ENCODE data around the gene ZNRF3. TPM values are rescaled to one million over a fixed set of nuclear protein-coding genes. Genes with fewer than 3 reads are reported as not detected.

The ZNRF3 gene
- total and polyA plus RNA-seq, 2 donors (not counting 1 experiment from before 2014, with no cell fraction given) = 0.21 to 0.71 TPM

DNA sequence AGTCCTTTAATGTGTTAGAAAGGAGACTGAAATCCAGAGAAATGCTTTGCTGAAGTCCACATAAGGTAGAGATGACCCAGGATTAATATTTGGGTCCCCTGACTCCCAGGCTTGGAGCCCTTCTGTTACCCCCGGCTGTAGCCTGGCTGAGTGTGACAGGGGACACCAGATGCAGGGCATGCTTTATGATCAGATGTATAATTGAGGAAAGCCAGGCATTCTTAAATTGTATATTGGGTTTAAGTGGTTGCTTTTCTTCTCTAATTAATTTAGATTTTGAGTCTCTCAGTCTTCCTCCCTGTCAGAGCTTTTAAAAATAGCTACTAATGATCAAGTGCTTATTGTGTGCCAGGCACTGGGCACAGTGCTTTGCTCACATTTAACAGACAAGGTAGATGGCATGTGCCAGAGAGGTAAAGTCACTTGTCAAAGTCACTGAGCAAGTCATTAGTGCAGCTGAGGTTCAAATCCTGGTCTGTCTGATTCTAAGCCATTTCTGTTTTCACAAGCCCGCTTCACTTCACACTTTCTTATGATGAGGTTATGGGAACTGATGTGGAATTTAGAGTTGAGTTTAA, 7.9 kb downstream of the ZNRF3 start:
- Histone ChIP-seq H2AFZ (ENCODE audit: insufficient read depth, low read depth, low read length, poor library complexity, severe bottlenecking) (no peak overlapping the region), H3K36me3 (replicated peaks in 1 of 2; ENCODE audit: control extremely low read depth in 1 of 2, control insufficient read depth in 1 of 2, extremely low read depth in 1 of 2, insufficient read depth in 2 of 2, low read length in 1 of 2) (no peaks in the 10 kb centered on the region), H3K4me3 (ENCODE audit: control extremely low read depth in 1 of 5, extremely low read depth in 1 of 5, insufficient read depth in 1 of 5, low read depth in 2 of 5, low read length in 4 of 5) (no peak overlapping the region), H3K4me2 (replicated peaks; ENCODE audit: low read depth, low read length, poor library complexity, severe bottlenecking) (no peak overlapping the region), H3K79me2 (ENCODE audit: control insufficient read depth, insufficient read depth, low read length) (no peaks in the 10 kb centered on the region), H3K9me3 (ENCODE audit: control extremely low read depth in 1 of 3, control insufficient read depth in 2 of 3, insufficient read depth in 1 of 3, low read length in 2 of 3) (no peaks in the 10 kb centered on the region), H3K27me3 (replicated peaks in 1 of 4; ENCODE audit: control extremely low read depth in 1 of 4, control insufficient read depth in 3 of 4, insufficient read depth in 4 of 4, low read length in 3 of 4) (peaks cover 0 to 6% (median 3%) of the 10 kb centered on the region in 4 experiments), H4K20me1 (ENCODE audit: control insufficient read depth, insufficient read depth, low read length, poor library complexity, severe bottlenecking) (no peaks in the 10 kb centered on the region), H3K27ac (ENCODE audit: low read length in 2 of 2) (no peak overlapping the region), H3K9ac (ENCODE audit: low read length) (no peak overlapping the region), H3K4me1 (ENCODE audit: control insufficient read depth in 2 of 2, insufficient read depth in 2 of 2, low read length in 2 of 2) (peaks cover 9 to 10% of the 10 kb centered on the region in 2 donors)
- TF ChIP-seq, protein P1, sequence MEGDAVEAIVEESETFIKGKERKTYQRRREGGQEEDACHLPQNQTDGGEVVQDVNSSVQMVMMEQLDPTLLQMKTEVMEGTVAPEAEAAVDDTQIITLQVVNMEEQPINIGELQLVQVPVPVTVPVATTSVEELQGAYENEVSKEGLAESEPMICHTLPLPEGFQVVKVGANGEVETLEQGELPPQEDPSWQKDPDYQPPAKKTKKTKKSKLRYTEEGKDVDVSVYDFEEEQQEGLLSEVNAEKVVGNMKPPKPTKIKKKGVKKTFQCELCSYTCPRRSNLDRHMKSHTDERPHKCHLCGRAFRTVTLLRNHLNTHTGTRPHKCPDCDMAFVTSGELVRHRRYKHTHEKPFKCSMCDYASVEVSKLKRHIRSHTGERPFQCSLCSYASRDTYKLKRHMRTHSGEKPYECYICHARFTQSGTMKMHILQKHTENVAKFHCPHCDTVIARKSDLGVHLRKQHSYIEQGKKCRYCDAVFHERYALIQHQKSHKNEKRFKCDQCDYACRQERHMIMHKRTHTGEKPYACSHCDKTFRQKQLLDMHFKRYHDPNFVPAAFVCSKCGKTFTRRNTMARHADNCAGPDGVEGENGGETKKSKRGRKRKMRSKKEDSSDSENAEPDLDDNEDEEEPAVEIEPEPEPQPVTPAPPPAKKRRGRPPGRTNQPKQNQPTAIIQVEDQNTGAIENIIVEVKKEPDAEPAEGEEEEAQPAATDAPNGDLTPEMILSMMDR (IDR thresholded peaks at IDR 0.05) = no peak
- TF ChIP-seq EZH2 (IDR thresholded peaks at IDR 0.05; ENCODE audit: borderline replicate concordance, insufficient read depth, low read depth, low read length, poor library complexity, severe bottlenecking) = no peak
- Mint-ChIP-seq H3K27ac (no peak overlapping the region), H3K27me3 (peaks cover 19% of the 10 kb centered on the region), H3K4me3 (no peak overlapping the region), H3K9me3 (ENCODE audit: insufficient read depth) (no peaks in the 10 kb centered on the region), H3K4me1 (peaks cover 13% of the 10 kb centered on the region)
- 80% methylated on average over 1 of the region's 2 CpGs for WGBS (ENCODE audit: insufficient coverage)
- POLR2A ChIA-PET = no interaction called here
- intact Hi-C loops (cut with micrococcal nuclease) = no loop called here
- ATAC-seq (ENCODE audit: low read depth) (no peak), DNase-seq (no peak)
- CTCF ChIA-PET = no interaction called here

DNA sequence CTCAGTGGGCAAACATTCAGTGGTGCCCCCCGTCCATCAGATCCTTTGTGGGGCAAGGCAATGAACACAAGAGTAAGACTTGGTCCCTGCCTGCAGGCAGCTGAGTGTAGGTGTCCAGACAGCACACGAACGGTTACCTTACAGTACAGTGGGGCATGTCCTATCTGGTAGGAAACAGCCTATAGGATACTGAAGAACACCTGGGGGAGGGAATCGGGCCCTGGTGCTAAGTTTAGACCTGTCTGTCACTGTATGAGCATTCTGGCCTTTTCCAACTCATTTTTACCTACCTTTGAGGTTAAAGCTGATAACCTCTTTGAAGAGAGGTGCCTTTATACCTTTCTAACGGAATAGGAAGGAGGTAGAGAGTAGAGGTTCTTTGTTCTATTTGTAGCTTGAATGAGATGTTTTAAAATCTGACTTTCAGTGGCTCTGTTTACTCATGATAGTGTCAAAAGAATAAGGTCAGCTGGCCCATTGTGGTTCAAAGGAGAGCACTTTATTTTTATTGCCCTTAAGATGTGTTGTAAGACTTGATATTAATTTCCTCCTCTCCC, 8.9 kb downstream of the ZNRF3 start:
- Histone ChIP-seq H3K4me1 (ENCODE audit: control insufficient read depth in 2 of 2, insufficient read depth in 2 of 2, low read length in 2 of 2) (peaks cover 19 to 20% of the 10 kb centered on the region in 2 donors), H3K4me2 (replicated peaks; ENCODE audit: low read depth, low read length, poor library complexity, severe bottlenecking) (no peak overlapping the region), H3K27ac (ENCODE audit: low read length in 2 of 2) (no peak overlapping the region), H3K9ac (ENCODE audit: low read length) (no peak overlapping the region), H3K79me2 (ENCODE audit: control insufficient read depth, insufficient read depth, low read length) (no peaks in the 10 kb centered on the region), H2AFZ (ENCODE audit: insufficient read depth, low read depth, low read length, poor library complexity, severe bottlenecking) (no peak overlapping the region), H3K36me3 (replicated peaks in 1 of 2; ENCODE audit: control extremely low read depth in 1 of 2, control insufficient read depth in 1 of 2, extremely low read depth in 1 of 2, insufficient read depth in 2 of 2, low read length in 1 of 2) (no peaks in the 10 kb centered on the region), H4K20me1 (ENCODE audit: control insufficient read depth, insufficient read depth, low read length, poor library complexity, severe bottlenecking) (no peaks in the 10 kb centered on the region), H3K4me3 (ENCODE audit: control extremely low read depth in 1 of 5, extremely low read depth in 1 of 5, insufficient read depth in 1 of 5, low read depth in 2 of 5, low read length in 4 of 5) (no peak overlapping the region), H3K9me3 (ENCODE audit: control extremely low read depth in 1 of 3, control insufficient read depth in 2 of 3, insufficient read depth in 1 of 3, low read length in 2 of 3) (no peaks in the 10 kb centered on the region), H3K27me3 (replicated peaks in 1 of 4; ENCODE audit: control extremely low read depth in 1 of 4, control insufficient read depth in 3 of 4, insufficient read depth in 4 of 4, low read length in 3 of 4) (peaks cover 0 to 6% (median 1%) of the 10 kb centered on the region in 4 experiments)
- WGBS (ENCODE audit: insufficient coverage) = 90% methylated on average over 2 of the region's 5 CpGs
- no peak overlapping the region for H3K27ac Mint-ChIP-seq
- DNase-seq (no peak), ATAC-seq (ENCODE audit: low read depth) (no peak)
- TF ChIP-seq, protein P1 (IDR thresholded peaks at IDR 0.05) = no peak
- TF ChIP-seq EZH2 (IDR thresholded peaks at IDR 0.05; ENCODE audit: borderline replicate concordance, insufficient read depth, low read depth, low read length, poor library complexity, severe bottlenecking) = no peak
- no peak overlapping the region for H3K4me3 Mint-ChIP-seq
- intact Hi-C loops (cut with micrococcal nuclease) = no loop called here
- POLR2A ChIA-PET = interaction anchor here (0.6 kb wide), 1 partner anchor 485 kb away, joined by 8 read pairs; no protein-coding TSS in a partner anchor
- H3K4me1 Mint-ChIP-seq = peaks cover 23% of the 10 kb centered on the region
- H3K9me3 Mint-ChIP-seq (ENCODE audit: insufficient read depth) = no peaks in the 10 kb centered on the region
- CTCF ChIA-PET = no interaction called here
- peaks cover 17% of the 10 kb centered on the region for H3K27me3 Mint-ChIP-seq
